Measurements from ENCODE around the gene CFAP90.

DNA sequence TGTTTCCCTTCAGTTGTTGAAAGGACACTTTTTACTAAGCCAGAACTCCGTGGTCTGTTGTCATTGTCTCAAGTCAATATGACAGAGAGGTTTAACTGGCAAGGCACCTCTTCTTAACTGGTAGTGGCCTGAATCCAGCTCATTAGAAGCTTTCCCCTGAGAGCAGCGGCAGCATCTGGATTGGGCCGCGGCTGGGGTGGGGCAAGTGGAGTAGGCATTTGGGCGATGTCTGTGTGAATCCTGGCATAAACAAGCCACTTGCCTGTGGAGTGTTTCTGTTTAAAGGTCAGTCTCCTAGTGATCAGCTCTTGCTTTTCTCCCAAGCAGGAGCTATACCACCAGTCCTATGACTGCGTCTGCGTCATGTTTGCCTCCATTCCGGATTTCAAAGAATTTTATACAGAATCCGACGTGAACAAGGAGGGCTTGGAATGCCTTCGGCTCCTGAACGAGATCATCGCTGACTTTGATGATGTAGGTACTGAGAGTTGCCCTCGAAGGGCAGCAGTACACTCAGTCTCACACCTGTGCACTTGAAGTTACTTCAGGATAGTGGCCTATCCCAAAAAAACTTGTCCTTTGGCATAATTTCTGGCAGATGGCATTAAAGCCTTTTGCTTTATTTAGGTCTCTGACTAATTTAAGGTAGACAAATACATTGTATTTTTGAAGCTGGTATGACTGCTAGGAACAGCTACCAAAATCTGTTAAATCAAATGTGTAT, 48.9 kb downstream of the CFAP90 start:
- TF ChIP-seq SMC3 (conservative IDR thresholded peaks at IDR 0.05; ENCODE audit: poor library complexity): no peak
- no peak for TF ChIP-seq MXI1 (conservative IDR thresholded peaks at IDR 0.05; ENCODE audit: poor library complexity, severe bottlenecking)
- TF ChIP-seq, protein P1, sequence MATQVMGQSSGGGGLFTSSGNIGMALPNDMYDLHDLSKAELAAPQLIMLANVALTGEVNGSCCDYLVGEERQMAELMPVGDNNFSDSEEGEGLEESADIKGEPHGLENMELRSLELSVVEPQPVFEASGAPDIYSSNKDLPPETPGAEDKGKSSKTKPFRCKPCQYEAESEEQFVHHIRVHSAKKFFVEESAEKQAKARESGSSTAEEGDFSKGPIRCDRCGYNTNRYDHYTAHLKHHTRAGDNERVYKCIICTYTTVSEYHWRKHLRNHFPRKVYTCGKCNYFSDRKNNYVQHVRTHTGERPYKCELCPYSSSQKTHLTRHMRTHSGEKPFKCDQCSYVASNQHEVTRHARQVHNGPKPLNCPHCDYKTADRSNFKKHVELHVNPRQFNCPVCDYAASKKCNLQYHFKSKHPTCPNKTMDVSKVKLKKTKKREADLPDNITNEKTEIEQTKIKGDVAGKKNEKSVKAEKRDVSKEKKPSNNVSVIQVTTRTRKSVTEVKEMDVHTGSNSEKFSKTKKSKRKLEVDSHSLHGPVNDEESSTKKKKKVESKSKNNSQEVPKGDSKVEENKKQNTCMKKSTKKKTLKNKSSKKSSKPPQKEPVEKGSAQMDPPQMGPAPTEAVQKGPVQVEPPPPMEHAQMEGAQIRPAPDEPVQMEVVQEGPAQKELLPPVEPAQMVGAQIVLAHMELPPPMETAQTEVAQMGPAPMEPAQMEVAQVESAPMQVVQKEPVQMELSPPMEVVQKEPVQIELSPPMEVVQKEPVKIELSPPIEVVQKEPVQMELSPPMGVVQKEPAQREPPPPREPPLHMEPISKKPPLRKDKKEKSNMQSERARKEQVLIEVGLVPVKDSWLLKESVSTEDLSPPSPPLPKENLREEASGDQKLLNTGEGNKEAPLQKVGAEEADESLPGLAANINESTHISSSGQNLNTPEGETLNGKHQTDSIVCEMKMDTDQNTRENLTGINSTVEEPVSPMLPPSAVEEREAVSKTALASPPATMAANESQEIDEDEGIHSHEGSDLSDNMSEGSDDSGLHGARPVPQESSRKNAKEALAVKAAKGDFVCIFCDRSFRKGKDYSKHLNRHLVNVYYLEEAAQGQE (IDR thresholded peaks at IDR 0.05; ENCODE audit: borderline replicate concordance): no peak
- TF ChIP-seq, protein P2, sequence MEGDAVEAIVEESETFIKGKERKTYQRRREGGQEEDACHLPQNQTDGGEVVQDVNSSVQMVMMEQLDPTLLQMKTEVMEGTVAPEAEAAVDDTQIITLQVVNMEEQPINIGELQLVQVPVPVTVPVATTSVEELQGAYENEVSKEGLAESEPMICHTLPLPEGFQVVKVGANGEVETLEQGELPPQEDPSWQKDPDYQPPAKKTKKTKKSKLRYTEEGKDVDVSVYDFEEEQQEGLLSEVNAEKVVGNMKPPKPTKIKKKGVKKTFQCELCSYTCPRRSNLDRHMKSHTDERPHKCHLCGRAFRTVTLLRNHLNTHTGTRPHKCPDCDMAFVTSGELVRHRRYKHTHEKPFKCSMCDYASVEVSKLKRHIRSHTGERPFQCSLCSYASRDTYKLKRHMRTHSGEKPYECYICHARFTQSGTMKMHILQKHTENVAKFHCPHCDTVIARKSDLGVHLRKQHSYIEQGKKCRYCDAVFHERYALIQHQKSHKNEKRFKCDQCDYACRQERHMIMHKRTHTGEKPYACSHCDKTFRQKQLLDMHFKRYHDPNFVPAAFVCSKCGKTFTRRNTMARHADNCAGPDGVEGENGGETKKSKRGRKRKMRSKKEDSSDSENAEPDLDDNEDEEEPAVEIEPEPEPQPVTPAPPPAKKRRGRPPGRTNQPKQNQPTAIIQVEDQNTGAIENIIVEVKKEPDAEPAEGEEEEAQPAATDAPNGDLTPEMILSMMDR (IDR thresholded peaks at IDR 0.05; ENCODE audit: poor library complexity, severe bottlenecking): no peak
- no peak for TF ChIP-seq TAF1 (IDR thresholded peaks at IDR 0.05; ENCODE audit: low read depth)

Measured in neural cell (in vitro differentiated cells).